ENCODE measurements around the gene RAN. TPM values are rescaled to one million over a fixed set of nuclear protein-coding genes. Genes with fewer than 3 reads are reported as not detected.
"Not testable (repeated sequence)": the region's sequence is repeated elsewhere in the genome, so short reads cannot be mapped to it uniquely, and the experiment has no call there.

The RAN gene
- total and polyA plus RNA-seq, 9 donors = 80.4 to 419 (median 314) TPM

- TF ChIP-seq POLR2A (IDR thresholded peaks at IDR 0.05) = no peak
- TF ChIP-seq, protein P1, sequence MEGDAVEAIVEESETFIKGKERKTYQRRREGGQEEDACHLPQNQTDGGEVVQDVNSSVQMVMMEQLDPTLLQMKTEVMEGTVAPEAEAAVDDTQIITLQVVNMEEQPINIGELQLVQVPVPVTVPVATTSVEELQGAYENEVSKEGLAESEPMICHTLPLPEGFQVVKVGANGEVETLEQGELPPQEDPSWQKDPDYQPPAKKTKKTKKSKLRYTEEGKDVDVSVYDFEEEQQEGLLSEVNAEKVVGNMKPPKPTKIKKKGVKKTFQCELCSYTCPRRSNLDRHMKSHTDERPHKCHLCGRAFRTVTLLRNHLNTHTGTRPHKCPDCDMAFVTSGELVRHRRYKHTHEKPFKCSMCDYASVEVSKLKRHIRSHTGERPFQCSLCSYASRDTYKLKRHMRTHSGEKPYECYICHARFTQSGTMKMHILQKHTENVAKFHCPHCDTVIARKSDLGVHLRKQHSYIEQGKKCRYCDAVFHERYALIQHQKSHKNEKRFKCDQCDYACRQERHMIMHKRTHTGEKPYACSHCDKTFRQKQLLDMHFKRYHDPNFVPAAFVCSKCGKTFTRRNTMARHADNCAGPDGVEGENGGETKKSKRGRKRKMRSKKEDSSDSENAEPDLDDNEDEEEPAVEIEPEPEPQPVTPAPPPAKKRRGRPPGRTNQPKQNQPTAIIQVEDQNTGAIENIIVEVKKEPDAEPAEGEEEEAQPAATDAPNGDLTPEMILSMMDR (IDR thresholded peaks at IDR 0.05) = no peak
- TF ChIP-seq EP300 (IDR thresholded peaks at IDR 0.05) = no peak
- no peak for DNase-seq
- Histone ChIP-seq H3K36me3 (no peaks in the 10 kb centered on the region), H3K4me3 (no peak overlapping the region), H3K27ac (no peak overlapping the region), H3K27me3 (no peaks in the 10 kb centered on the region), H3K9me3 (no peaks in the 10 kb centered on the region), H3K4me1 (ENCODE audit: insufficient read depth) (no peaks in the 10 kb centered on the region)
- WGBS, 3 donors = 52 to 63% (median 54%) methylated on average over 7 of the region's 7 CpGs
- intact Hi-C loops (cut with DNase I) = no loop called here
Measured at GRCh38 chr12:130847112-130847511, 24.8 kb upstream of the RAN start.

DNA sequence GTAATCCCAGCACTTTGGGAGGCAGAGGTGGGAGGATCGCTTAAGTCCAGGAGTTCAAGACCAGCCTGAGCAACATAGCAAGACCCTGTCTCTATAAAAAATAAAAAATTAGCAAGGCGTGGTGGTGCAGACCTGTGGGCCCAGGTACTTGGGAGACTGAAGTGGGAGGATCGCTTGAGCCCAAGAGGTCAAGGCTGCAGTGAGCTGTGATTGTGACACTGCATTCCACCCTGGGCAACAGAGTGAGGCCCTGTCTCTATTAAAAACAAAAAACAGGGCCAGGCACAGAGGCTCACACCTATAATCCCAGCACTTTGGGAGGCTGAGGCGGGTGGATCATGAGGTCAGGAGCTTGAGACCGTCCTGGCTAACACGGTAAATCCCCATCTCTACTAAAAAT lies 23.8 kb upstream of the RAN start:
- H3K27me3 ChIP-seq; intact Hi-C loops (cut with DNase I); H3K4me1 ChIP-seq (ENCODE audit: insufficient read depth); H3K4me3 ChIP-seq; DNase-seq; H3K36me3 ChIP-seq; H3K9me3 ChIP-seq; H3K27ac ChIP-seq: not testable (repeated sequence)
- 87 to 96% (median 96%) methylated on average over 6 of the region's 6 CpGs for WGBS, 3 donors

GRCh38 chr12:130848785-130849305 lies 23.0 kb upstream of the RAN start:
- H3K36me3 ChIP-seq; H3K4me1 ChIP-seq (ENCODE audit: insufficient read depth); H3K27me3 ChIP-seq; intact Hi-C loops (cut with DNase I); H3K27ac ChIP-seq; H3K9me3 ChIP-seq; DNase-seq; H3K4me3 ChIP-seq: not testable (repeated sequence)
- WGBS, 3 donors = 95 to 100% (median 96%) methylated on average over 1 of the region's 1 CpG

DNA sequence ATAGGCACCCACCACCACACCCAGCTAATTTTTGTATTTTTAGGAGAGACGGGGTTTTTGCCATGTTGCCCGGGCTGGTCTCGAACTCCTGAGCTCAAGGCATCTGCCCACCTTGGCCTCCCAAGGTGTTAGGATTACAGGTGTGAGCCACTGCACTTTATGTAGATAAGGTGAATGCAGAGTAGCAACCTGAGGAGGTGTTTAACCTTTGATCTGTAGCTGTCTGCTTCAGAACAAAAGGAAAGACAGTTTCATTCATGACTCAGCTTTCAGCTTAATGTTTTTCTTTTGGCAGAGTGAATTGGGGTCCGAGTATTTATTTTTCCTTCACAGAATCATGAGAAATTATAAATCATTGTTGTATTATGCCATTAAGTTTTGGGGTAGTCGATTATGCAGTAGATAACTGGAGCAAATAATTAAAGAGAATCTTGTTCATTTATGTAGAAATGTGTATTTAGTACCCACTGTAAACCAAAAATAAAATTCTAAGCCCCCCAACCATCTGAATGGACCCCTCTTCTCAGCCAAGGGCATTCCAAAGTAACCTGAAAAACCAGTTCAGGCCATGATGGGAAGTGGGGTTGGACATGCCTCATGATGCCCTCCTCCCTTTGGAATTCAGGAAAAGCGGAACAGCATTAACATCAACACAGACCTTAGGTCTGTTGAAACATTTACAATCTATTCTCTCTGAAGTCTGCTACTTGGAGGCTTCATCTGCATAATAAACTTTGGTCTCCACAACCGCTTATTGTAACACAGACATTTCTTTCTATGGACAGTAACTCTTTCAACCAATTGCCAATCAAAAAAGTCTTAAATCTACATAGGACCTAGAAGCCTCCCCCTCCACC lies 22.1 kb upstream of the RAN start:
- intact Hi-C loops (cut with DNase I) = no loop called here
- DNase-seq = no peak
- 51 to 61% (median 54%) methylated on average over 7 of the region's 7 CpGs for WGBS, 3 donors

GRCh38 chr12:130850418-130851021 lies 21.3 kb upstream of the RAN start:
- no peaks in the 10 kb centered on the region for H3K4me1 ChIP-seq (ENCODE audit: insufficient read depth)
- DNase-seq = no peak
- no peaks in the 10 kb centered on the region for H3K36me3 ChIP-seq
- H3K9me3 ChIP-seq = no peaks in the 10 kb centered on the region
- no peak overlapping the region for H3K27ac ChIP-seq
- H3K27me3 ChIP-seq = no peaks in the 10 kb centered on the region
- intact Hi-C loops (cut with DNase I) = no loop called here
- H3K4me3 ChIP-seq = no peak overlapping the region
- TF ChIP-seq, protein P1 (IDR thresholded peaks at IDR 0.05) = no peak
- TF ChIP-seq EP300 (IDR thresholded peaks at IDR 0.05) = no peak
- TF ChIP-seq POLR2A (IDR thresholded peaks at IDR 0.05) = no peak
- WGBS, 3 donors = 74 to 79% (median 78%) methylated on average over 12 of the region's 12 CpGs

More for the DNA sequence above, 22.1 kb upstream of the RAN start:
- Histone ChIP-seq H3K27ac (no peak overlapping the region), H3K4me3 (no peak overlapping the region), H3K27me3 (no peaks in the 10 kb centered on the region), H3K4me1 (ENCODE audit: insufficient read depth) (no peaks in the 10 kb centered on the region), H3K9me3 (no peaks in the 10 kb centered on the region), H3K36me3 (no peaks in the 10 kb centered on the region)
- TF ChIP-seq POLR2A (IDR thresholded peaks at IDR 0.05) (no peak), EP300 (IDR thresholded peaks at IDR 0.05) (no peak)
- TF ChIP-seq, protein P1 (IDR thresholded peaks at IDR 0.05) = no peak
